ENCODE measurements around the gene HUS1.

Gene HUS1

DNA sequence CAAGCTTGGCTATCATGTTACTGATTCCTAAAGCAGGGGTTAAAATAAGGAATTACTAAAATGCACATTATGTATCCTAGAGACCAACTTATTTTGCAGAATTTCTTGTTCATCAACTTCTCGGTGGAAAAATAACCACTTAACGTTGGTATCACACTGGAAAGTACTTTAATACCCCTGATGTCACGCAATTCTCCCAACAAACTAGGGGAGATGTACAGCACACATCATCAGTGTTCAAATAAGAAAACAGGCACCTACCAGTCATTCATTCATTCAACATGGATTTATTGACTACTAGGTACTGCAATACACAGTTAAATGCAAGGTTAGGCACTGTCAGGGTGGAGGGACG is 648 bp downstream of the HUS1 start:
- no peak for DNase-seq

GRCh38 chr7:47973739-47974138 is 5.7 kb downstream of the HUS1 start:
- DNase-seq = no peak

DNA sequence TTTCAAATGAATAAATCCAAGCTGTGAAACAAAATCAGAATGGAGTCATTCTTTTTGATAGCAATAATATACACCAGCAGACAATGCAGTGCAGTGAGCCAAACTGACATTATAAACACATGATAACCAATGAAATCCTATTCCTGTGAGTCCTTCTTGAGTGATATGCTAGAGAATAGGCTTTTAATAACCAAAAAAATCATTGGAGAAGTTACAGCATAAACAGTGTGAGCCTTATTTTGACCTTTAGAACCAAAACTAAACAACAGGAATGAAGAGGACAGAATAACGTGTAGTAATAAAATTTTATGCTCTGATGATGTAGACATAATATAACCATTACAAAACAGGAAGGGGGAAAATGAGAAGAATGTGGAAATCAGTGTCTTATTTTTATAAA is 8.7 kb downstream of the HUS1 start:
- DNase-seq = no peak

GRCh38 chr7:47968847-47969774 is 10.3 kb downstream of the HUS1 start:
- DNase-seq = peak in 3 of 5 experiments; percentile 28 to 57 (median 30)

DNA sequence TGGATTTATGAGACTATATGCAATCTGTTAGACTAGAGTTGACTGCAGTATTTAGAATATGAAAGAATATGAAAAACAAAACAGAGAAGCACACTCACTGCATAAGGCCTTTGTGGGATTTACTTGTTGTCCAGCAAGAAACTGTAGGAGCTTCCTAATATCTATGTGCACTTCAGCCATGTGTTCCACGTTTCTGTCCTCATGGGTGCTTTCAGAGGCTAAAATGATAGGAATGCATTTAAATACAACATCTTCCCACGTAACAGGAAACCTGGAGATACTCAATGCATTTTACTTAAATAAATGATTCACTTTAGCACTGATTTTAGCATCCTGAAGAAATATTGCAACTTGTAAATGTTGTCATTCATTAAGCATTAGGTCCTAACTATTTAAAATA is 11.7 kb downstream of the HUS1 start:
- no peak for DNase-seq

GRCh38 chr7:47967123-47967522 is 12.3 kb downstream of the HUS1 start:
- DNase-seq = no peak

DNA sequence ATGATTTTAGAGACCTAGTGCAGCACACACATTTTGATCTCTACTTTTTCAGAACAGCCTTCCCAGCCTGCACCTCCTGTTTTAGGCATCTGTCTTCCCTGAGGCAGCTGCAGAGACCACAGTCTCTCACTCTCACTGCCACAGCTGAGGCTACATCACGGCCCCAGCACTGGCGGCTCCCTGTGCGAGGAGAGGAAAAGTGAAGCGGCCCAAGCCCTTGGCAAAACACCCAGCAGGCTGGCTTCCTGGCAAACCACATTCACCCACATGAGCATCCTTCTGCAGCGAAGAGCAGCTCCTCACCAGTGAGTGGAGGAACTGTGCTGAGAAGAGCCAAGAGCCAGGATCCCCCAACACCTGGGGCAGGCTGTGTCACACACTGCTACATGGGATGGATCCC is 14.0 kb downstream of the HUS1 start:
- DNase-seq = no peak

DNA sequence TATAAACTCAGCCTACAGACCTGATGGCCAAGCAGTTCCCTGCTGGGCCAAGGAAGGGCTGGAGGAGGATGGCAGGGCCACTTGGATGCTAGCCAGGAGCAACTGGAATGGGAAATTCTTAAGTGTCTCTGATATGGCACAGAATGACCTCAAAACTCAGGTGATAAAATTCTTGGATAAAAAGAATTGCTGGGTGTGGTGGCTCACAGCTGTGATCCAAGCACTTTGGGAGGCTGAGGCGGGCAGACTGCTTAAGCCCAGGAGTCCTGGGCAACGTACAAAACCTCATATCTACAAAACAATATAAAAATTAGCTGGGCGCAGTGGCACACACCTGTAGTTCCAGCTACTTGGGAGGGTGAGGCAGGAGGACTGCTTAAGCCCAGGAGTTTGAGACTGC is 17.2 kb downstream of the HUS1 start:
- DNase-seq = no peak

GRCh38 chr7:47957156-47957555 is 22.3 kb downstream of the HUS1 start:
- DNase-seq = no peak

GRCh38 chr7:47956220-47956619 is 23.2 kb downstream of the HUS1 start:
- no peak for DNase-seq

- no peak for DNase-seq
These were observed 25.0 kb downstream of the HUS1 start for GRCh38 chr7:47954231-47954911.

GRCh38 chr7:47953822-47954221 is 25.6 kb downstream of the HUS1 start:
- DNase-seq = peak in 1 of 5 experiments; percentile 57

DNA sequence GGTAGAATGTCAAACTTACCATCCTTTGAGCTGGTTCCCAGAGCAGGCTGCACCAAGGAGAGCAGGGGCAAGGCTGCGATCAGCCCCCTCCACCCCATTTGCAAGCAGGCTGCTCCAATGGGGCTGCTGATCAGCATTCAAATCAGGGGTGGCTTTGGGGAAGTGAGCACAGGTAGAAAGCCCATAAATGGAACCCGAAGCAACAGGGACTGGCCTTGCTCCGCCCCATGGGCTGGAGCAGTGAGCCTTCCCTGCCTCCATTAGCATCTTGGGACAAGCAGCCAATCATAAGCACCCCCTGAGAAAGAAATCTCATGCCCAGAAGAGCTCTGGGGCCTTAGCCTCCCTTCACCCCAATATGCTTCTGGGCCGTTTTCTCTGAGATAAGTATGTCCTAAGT is 27.2 kb downstream of the HUS1 start:
- DNase-seq = no peak

DNA sequence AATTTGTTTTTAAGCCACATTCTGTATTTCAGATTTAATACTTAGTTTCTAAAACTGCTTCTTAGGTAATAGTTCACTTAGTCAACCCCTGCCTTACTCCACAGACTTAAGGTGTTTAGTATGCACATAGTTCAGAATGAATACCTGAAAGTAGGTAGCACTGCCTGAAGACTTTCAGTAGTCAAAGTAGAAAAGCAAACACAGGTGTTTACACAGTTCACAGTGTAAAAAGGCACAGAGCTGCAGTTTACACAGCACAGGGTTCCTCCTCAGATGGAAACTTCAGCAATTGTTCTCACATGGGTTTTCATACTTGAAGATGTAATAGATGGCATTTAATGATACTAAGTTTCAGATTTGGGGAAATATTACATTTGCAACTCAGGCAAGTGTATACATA is 28.0 kb downstream of the HUS1 start:
- DNase-seq = no peak

DNA sequence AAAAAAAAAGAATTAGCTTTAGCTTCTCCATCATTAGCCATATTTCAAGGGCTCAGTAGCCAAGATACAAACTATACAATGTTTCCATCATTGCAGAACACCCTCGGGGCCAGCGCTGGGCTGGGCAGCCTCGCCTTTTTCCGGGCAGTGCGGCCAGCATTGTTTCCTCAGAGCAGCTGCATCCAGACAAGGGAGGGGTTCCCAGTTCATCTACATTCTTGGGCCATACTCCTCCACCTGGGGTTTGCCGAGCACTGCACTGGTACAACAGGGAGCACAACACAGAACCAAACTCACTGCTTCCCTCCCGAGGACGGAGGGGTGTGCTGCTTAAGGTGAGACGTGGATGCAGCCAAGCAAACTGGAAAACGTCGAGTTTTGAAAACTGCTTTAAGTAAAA is 28.7 kb downstream of the HUS1 start:
- DNase-seq = no peak

GRCh38 chr7:47949703-47950102 is 29.7 kb downstream of the HUS1 start:
- DNase-seq = no peak

GRCh38 chr7:47948141-47948790 is 31.1 kb downstream of the HUS1 start, which contains the start of gene PKD1L1:
Gene PKD1L1 (minus strand): TSS chr7:47948466. CDS start chr7:47948440, 26 bp downstream.
- DNase-seq = no peak

GRCh38 chr7:47947355-47947749 is 32.1 kb downstream of the HUS1 start:
- no peak for DNase-seq

DNA sequence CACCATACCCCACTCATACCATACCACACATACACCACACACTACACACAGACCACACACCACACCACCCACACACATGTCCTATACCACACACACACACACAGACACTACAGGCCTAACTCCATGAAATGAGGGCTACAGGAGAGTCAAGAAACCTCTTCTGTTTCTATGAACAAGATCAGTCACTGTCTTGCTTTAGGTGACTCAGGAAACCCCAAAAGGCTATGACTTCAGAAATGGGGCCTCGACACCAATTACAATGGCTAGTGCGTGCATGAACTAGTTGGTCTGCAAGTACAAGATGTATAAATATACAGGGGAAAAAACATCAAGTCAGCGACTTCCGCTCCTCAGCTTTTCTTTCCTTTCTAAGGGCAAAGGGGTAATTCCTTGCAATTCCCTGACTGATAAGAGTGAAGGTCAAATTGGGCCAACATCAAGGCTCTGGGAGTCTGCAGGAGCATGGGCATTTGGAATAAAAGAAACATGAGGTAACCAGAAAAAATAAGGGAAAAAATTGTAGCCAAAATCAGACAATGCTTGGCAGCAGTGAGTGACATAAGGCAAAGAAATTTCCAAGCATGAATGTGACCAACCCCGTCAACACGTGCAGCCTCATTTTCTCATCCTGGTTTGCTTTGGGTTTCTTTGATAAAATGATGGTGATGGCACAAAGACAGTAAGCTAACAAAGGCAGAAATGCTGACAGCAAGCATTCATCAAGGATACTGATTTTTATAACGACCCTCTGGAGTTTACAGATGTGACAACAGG is 32.6 kb downstream of the HUS1 start:
- DNase-seq = peak in 1 of 5 experiments; percentile 39

DNA sequence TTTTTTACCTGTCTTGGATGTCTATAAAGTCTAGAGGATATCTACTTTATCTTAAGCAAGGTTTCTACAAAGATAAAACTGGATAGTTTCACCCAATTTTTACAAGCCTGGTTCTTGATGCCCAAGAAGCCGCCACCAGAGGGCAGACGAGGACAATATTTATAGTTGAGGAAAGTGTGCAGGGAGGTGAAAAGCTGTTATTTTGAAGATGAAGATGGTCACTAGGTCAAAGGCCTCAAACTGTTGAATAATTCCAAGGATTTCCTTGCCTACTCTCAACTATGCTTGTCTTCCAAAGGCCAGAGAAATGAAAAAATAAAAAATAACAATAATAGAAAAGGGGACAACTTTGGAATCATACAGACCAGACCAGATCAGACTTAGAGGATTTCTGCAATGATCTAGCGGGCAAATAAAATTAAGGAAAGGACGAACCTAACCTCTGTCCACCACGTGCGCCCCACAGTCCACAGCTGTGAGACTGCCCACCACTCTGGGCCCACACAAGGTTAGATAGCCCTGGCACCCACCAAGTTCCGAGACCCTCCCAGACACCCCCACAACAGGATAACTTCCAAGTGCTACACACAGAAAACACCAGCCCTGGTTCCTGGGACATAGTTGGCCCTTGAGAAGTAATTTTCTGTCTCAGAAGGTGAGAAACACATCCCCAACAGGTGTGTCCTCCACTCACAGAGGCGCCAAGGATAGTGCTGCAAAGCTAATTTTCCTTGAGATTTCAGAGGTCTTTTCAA is 34.0 kb downstream of the HUS1 start:
- DNase-seq = peak; percentile 27 to 61 (median 58)

GRCh38 chr7:47944536-47945260 is 34.7 kb downstream of the HUS1 start:
- DNase-seq = no peak

All from T-helper 2 cell (primary cell).